DND-41 (cell line): ENCODE results near the gene KIFBP.
"Not testable (repeated sequence)": the region's sequence is repeated elsewhere in the genome, so short reads cannot be mapped to it uniquely, and the experiment has no call there.

Experiments
- CTCF ChIP-seq: IDR thresholded peaks from 2 replicates; pipeline ENCODE4 v1.5.1; 2012; ENCODE audit warnings: borderline replicate concordance, low read length, moderate library complexity, mild to moderate bottlenecking; ENCODE audit not compliant: poor library complexity, severe bottlenecking; ENCODE audit errors: extremely low read depth
- EZH2 ChIP-seq: IDR thresholded peaks from 3 replicates; pipeline ENCODE4 v1.6.1; 2012; ENCODE audit warnings: borderline replicate concordance, low read depth, mild to moderate bottlenecking, moderate library complexity, low read length, inconsistent platforms; ENCODE audit not compliant: severe bottlenecking

GRCh38 chr10:68940917-68941316 lies 47.7 kb upstream of the KIFBP start:
- TF ChIP-seq CTCF, EZH2: not testable (repeated sequence)
